ENCODE measurements around the gene ESYT1. TPM values are rescaled to one million over a fixed set of nuclear protein-coding genes. Genes with fewer than 3 reads are reported as not detected.

Gene ESYT1
- total RNA-seq, 1 experiment from 2014 or later, result 91.1 TPM

DNA sequence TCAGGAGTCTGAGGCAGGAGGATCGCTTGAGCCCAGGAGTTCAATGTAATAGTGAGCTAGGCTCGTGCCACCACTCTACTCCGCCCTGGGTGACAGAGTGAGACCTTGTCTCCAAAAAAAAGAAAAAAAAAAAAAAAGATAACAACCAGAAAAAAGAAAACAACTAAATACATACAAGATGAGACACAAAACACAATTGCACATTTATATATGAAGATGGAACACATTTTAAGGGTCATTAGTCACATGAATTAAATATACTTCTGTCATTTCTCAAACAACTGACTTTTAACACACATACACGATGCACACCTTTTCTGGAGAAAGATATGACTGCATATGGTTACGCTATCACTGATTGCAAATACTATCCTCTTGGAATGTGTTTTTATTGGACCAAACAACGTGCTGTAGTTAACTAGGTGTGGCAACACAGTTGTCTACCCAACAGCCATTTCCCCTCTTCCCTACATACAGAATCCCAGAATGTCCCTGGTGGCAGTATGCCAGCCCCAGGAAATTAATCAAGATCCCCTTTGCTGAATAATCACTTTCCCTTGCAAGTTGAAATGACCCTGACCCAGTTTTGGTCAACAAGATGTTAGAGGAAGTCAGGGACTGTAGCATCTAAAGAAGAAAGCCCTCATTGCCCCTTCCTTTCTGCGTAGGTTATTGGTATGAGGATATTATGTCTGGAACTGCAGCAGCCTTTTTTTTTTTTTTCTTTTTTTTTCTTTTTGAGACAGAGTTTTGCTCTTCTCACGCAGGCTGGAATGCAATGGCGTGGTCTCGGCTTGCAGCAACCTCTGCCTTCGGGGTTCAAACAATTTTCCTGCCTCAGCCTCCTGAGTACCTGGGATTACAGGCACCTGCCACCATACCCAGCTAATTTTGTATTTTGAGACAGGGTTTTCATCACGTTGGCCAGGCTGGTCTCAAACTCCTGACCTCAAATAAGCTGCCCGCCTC, 18.7 kb downstream of the ESYT1 start:
- no peak overlapping the region for H3K27ac Mint-ChIP-seq (ENCODE audit: unreplicated experiment)
- no peak for DNase-seq
- intact Hi-C loops (cut with micrococcal nuclease; ENCODE audit: unreplicated experiment), result no loop called here
- CTCF ChIA-PET, result no interaction called here
- H3K9me3 Mint-ChIP-seq (ENCODE audit: low read depth, unreplicated experiment), result no peaks in the 10 kb centered on the region
- no peak overlapping the region for H3K4me3 Mint-ChIP-seq (ENCODE audit: low read depth, unreplicated experiment)
- TF ChIP-seq, protein P1, sequence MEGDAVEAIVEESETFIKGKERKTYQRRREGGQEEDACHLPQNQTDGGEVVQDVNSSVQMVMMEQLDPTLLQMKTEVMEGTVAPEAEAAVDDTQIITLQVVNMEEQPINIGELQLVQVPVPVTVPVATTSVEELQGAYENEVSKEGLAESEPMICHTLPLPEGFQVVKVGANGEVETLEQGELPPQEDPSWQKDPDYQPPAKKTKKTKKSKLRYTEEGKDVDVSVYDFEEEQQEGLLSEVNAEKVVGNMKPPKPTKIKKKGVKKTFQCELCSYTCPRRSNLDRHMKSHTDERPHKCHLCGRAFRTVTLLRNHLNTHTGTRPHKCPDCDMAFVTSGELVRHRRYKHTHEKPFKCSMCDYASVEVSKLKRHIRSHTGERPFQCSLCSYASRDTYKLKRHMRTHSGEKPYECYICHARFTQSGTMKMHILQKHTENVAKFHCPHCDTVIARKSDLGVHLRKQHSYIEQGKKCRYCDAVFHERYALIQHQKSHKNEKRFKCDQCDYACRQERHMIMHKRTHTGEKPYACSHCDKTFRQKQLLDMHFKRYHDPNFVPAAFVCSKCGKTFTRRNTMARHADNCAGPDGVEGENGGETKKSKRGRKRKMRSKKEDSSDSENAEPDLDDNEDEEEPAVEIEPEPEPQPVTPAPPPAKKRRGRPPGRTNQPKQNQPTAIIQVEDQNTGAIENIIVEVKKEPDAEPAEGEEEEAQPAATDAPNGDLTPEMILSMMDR (IDR thresholded peaks at IDR 0.05; ENCODE audit: unreplicated experiment), result no peak
- peaks cover 36% of the 10 kb centered on the region for H3K36me3 Mint-ChIP-seq (ENCODE audit: insufficient read depth, unreplicated experiment)
- H3K4me1 Mint-ChIP-seq (ENCODE audit: low read depth, unreplicated experiment), result peaks cover 14% of the 10 kb centered on the region
- H3K27me3 Mint-ChIP-seq (ENCODE audit: unreplicated experiment), result no peaks in the 10 kb centered on the region
- no TSS peak for BruUV-seq (replicated peaks)

DNA sequence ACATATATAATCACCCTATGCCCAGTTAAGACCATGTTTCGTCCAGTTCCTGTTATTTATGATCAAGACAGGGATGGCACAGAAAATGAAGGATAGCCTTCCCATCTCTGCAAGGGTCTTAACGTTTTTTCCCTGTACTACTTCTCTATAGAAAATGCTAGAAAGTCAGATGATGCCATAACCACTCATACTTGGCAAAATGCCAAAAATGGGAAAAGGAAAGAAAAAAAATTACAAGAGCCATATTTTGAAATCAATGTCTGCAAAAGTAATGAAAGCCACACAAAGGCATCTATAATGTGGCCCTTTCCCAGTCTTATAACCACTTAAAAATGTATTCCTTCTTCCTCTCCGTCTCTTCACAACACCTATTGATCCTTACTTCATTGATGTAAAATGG, 22.5 kb downstream of the ESYT1 start:
- DNase-seq, result no peak
- CTCF ChIA-PET, result interaction anchor here (2.2 kb wide), 1 partner anchor 39 kb away, joined by 11 read pairs; the partner anchor contains the start of gene SMARCC2
- H3K9me3 Mint-ChIP-seq (ENCODE audit: low read depth, unreplicated experiment), result no peaks in the 10 kb centered on the region
- H3K27me3 Mint-ChIP-seq (ENCODE audit: unreplicated experiment), result no peaks in the 10 kb centered on the region
- no TSS peak for BruUV-seq (replicated peaks)
- peaks cover 14% of the 10 kb centered on the region for H3K4me1 Mint-ChIP-seq (ENCODE audit: low read depth, unreplicated experiment)
- TF ChIP-seq, protein P1 (IDR thresholded peaks at IDR 0.05; ENCODE audit: unreplicated experiment), result no peak
- H3K27ac Mint-ChIP-seq (ENCODE audit: unreplicated experiment), result peak overlapping the region; percentile 2
- no peak overlapping the region for H3K4me3 Mint-ChIP-seq (ENCODE audit: low read depth, unreplicated experiment)
- intact Hi-C loops (cut with micrococcal nuclease; ENCODE audit: unreplicated experiment), result no loop called here
- H3K36me3 Mint-ChIP-seq (ENCODE audit: insufficient read depth, unreplicated experiment), result peaks cover 38% of the 10 kb centered on the region

DNA sequence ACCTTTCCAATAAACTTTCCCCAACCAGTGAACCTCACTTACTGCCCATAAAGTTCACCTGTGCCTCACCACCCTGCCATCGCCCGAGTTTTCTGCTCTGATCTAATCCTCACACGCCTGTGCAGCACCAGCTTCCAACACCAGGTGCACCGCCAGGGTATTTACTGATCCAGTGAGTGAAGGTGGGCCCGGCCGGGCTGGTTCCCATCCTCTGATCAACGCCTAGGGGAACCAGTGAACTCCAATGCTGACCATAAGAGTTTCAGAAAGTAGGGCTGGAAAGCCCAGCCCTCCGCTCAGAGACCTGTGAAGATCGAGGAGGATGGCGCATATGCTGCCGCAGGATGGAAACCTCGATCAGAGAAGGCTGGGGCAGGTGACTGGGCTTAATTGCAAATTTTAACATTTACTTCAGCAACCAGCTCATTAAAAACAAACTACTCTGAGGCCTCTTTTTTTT, 23.6 kb downstream of the ESYT1 start:
- TF ChIP-seq, protein P1 (IDR thresholded peaks at IDR 0.05; ENCODE audit: unreplicated experiment), result peak; percentile 69
- TSS peak; percentile 70 for BruUV-seq (replicated peaks)
- peaks cover 39% of the 10 kb centered on the region for H3K36me3 Mint-ChIP-seq (ENCODE audit: insufficient read depth, unreplicated experiment)
- DNase-seq, result peak; percentile 84
- no peaks in the 10 kb centered on the region for H3K27me3 Mint-ChIP-seq (ENCODE audit: unreplicated experiment)
- H3K4me3 Mint-ChIP-seq (ENCODE audit: low read depth, unreplicated experiment), result peak overlapping the region; percentile 73
- H3K4me1 Mint-ChIP-seq (ENCODE audit: low read depth, unreplicated experiment), result peaks cover 14% of the 10 kb centered on the region
- peak overlapping the region; percentile 78 for H3K27ac Mint-ChIP-seq (ENCODE audit: unreplicated experiment)
- no peaks in the 10 kb centered on the region for H3K9me3 Mint-ChIP-seq (ENCODE audit: low read depth, unreplicated experiment)
- intact Hi-C loops (cut with micrococcal nuclease; ENCODE audit: unreplicated experiment), result no loop called here
- CTCF ChIA-PET, result interaction anchor here (0.8 to 2.2 kb wide), 5 partner anchors 23 to 38 kb away, joined by 3 to 11 read pairs (median 4); partner anchors contain the start of genes ESYT1, SMARCC2 and ZC3H10

DNA sequence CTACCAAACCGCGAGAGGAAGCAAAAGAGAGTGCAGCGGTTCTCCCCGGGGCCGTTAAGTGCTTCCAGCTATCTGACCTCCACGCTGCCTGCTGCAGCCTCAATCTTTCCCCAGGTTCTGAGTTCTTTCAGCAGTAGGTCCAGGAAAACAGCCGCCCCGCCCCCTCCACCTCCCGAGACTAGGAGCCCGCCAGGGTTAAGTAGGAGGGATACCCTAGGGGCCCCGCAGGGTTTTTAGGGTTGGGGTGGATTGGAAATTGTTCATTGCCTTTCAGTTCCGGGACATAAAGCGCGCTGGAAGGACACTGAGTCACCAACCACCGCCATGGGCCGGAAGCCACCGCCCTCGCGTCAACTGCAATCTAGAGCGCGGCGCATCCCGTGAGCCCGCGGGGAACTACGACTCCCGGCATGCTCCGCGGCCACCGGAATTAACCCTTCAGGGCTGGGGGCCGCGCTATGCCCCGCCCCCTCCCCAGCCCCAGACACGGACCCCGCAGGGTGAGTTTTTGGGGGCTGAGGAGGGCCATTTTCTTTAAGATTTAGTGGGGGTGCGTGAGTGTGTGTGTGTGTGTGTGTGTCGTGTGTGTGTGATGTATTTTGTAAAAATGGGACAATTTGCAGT, 24.2 kb downstream of the ESYT1 start, which contains the start of gene MYL6B:
Gene MYL6B (plus strand): TSS at position 456 of the 624 bp plus-strand sequence. CDS start 1,332 bp downstream, outside the sequence.
- BruUV-seq (replicated peaks), result no TSS peak
- H3K4me3 Mint-ChIP-seq (ENCODE audit: low read depth, unreplicated experiment), result peak within 1 kb of the TSS; percentile 73
- peak; percentile 95 for DNase-seq
- intact Hi-C loops (cut with micrococcal nuclease; ENCODE audit: unreplicated experiment), result no loop called here
- no peaks in the 10 kb centered on the region for H3K9me3 Mint-ChIP-seq (ENCODE audit: low read depth, unreplicated experiment)
- no peaks in the 10 kb centered on the region for H3K27me3 Mint-ChIP-seq (ENCODE audit: unreplicated experiment)
- CTCF ChIA-PET, result interaction anchor here (0.8 to 2.2 kb wide), 5 partner anchors 23 to 37 kb away, joined by 3 to 11 read pairs (median 4); partner anchors contain the start of genes ESYT1, SMARCC2 and ZC3H10
- H3K4me1 Mint-ChIP-seq (ENCODE audit: low read depth, unreplicated experiment), result peaks cover 14% of the 10 kb centered on the region
- H3K36me3 Mint-ChIP-seq (ENCODE audit: insufficient read depth, unreplicated experiment), result peaks cover 45% of the 10 kb centered on the region
- H3K27ac Mint-ChIP-seq (ENCODE audit: unreplicated experiment), result peak within 1 kb of the TSS; percentile 78
- TF ChIP-seq, protein P1 (IDR thresholded peaks at IDR 0.05; ENCODE audit: unreplicated experiment), result no peak

Data from Calu3 (cell line).